ENCODE data around the gene KDM6A. TPM values are rescaled to one million over a fixed set of nuclear protein-coding genes. Genes with fewer than 3 reads are reported as not detected.

Gene KDM6A
- total RNA-seq, 6 donors from 2014 or later = 19.9 to 62.0 (median 26.6) TPM

- H3K9me3 ChIP-seq = no peaks in the 10 kb centered on the region
- H3K27ac ChIP-seq = peak overlapping the region; percentile 96 to 99 (median 98)
- 1 to 6% methylated on average over 3 to 29 of the region's 60 CpGs for WGBS, 2 donors
- peak overlapping the region; percentile 67 to 94 (median 77) for H3K4me3 ChIP-seq
- no peaks in the 10 kb centered on the region for H3K27me3 ChIP-seq
- H3K4me1 ChIP-seq = peaks cover 0 to 34% (median 15%) of the 10 kb centered on the region in 4 donors
- ATAC-seq (ENCODE audit: low FRiP score in 2 of 2) (peak; percentile 43 to 45), DNase-seq (peak in 1 of 2 donors; percentile 42)
- TF ChIP-seq POLR2AphosphoS5 (IDR thresholded peaks at IDR 0.05) = no peak
- peak in 1 of 4 donors; percentile 38 for TF ChIP-seq POLR2A (IDR thresholded peaks at IDR 0.05)
- peak in 1 of 6 experiments; percentile 10 for TF ChIP-seq CTCF (IDR thresholded peaks at IDR 0.05)
- no peaks in the 10 kb centered on the region for H3K36me3 ChIP-seq
Observed at GRCh38 chrX:44871931-44872820, 812 bp upstream of the KDM6A start.

- Histone ChIP-seq H3K9me3 (no peaks in the 10 kb centered on the region), H3K27ac (peak overlapping the region; percentile 96 to 99 (median 98)), H3K27me3 (no peaks in the 10 kb centered on the region), H3K4me3 (peak overlapping the region; percentile 67 to 79 (median 71)), H3K36me3 (no peaks in the 10 kb centered on the region), H3K4me1 (peaks cover 0 to 44% (median 20%) of the 10 kb centered on the region in 4 donors)
- TF ChIP-seq POLR2AphosphoS5 (IDR thresholded peaks at IDR 0.05) (peak in 1 of 2 donors; percentile 17), POLR2A (IDR thresholded peaks at IDR 0.05) (peak in 2 of 4 donors; percentile 10 to 15), EP300 (IDR thresholded peaks at IDR 0.05) (no peak), CTCF (IDR thresholded peaks at IDR 0.05) (peak in 1 of 6 experiments; percentile 5)
- ATAC-seq (ENCODE audit: low FRiP score in 2 of 2) = peak; percentile 40 to 62
- peak; percentile 75 to 90 for DNase-seq
- WGBS, 2 donors = 1% methylated on average over 75 of the region's 99 CpGs; no CpG with 5 or more reads in 1 of the 2 donors
Observed at GRCh38 chrX:44873415-44874276, 658 bp downstream of the KDM6A start.

- Histone ChIP-seq H3K27ac (peak overlapping the region; percentile 96 to 99 (median 98)), H3K36me3 (no peaks in the 10 kb centered on the region), H3K9me3 (no peaks in the 10 kb centered on the region), H3K4me1 (peaks cover 2 to 46% (median 24%) of the 10 kb centered on the region in 4 donors), H3K27me3 (no peaks in the 10 kb centered on the region), H3K4me3 (peak overlapping the region; percentile 67 to 79 (median 71))
- WGBS, 2 donors = 1 to 2% methylated on average over 11 to 14 of the region's 14 CpGs
- no peak for TF ChIP-seq POLR2AphosphoS5 (IDR thresholded peaks at IDR 0.05)
- no peak for TF ChIP-seq EP300 (IDR thresholded peaks at IDR 0.05)
- TF ChIP-seq POLR2A (IDR thresholded peaks at IDR 0.05) = no peak
- peak in 1 of 6 experiments; percentile 7 for TF ChIP-seq CTCF (IDR thresholded peaks at IDR 0.05)
- no peak for DNase-seq
- no peak for ATAC-seq (ENCODE audit: low FRiP score in 2 of 2)
Observed at GRCh38 chrX:44874420-44875184, 1.6 kb downstream of the KDM6A start.

GRCh38 chrX:44875185-44875489 lies 2.1 kb downstream of the KDM6A start:
- WGBS, 2 donors = 12 to 23% methylated on average over 5 of the region's 5 CpGs
- H3K27me3 ChIP-seq = no peaks in the 10 kb centered on the region
- TF ChIP-seq CTCF (IDR thresholded peaks at IDR 0.05) (no peak), EP300 (IDR thresholded peaks at IDR 0.05) (no peak)
- H3K9me3 ChIP-seq = no peaks in the 10 kb centered on the region
- peak overlapping the region; percentile 67 to 79 (median 71) for H3K4me3 ChIP-seq
- no peaks in the 10 kb centered on the region for H3K36me3 ChIP-seq
- H3K4me1 ChIP-seq = peaks cover 2 to 48% (median 24%) of the 10 kb centered on the region in 4 donors
- no peak for ATAC-seq (ENCODE audit: low FRiP score in 2 of 2)
- peak overlapping the region in 3 of 4 donors; percentile 98 to 99 (median 99) for H3K27ac ChIP-seq
- DNase-seq = no peak

Data from upper lobe of left lung (tissue), 6 donors.